Fibroblast of peridontal ligament (primary cell): ENCODE data around the gene AGPAT3.

Experiments used
- DNase-seq: peaks from one replicate; pipeline ENCODE4 v3.0.0-alpha.2; 2010; ENCODE audit errors: extremely low read depth

The AGPAT3 gene

DNA sequence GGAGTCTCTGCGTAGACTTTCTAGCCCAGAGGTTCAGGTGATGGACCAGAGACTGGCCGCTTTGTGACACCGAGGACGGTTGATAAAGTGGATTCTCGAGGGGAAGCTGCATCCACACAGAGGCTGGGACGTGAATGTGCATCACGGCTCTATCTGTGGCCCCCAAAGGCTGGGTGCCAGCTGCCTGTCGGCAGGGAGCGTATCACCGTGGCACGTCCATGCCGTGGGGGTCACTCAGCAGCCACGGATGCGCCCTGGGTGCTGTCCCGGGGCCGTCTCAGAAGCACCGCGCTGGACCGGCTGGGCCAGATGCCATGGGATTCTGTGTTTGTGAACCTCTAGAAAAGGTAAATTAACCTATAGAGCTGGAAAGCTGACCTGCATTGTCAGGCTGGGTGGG, 89.9 kb downstream of the AGPAT3 start:
- no peak for DNase-seq

- no peak for DNase-seq
Measured at GRCh38 chr21:43956019-43956669, 91.1 kb downstream of the AGPAT3 start.

DNA sequence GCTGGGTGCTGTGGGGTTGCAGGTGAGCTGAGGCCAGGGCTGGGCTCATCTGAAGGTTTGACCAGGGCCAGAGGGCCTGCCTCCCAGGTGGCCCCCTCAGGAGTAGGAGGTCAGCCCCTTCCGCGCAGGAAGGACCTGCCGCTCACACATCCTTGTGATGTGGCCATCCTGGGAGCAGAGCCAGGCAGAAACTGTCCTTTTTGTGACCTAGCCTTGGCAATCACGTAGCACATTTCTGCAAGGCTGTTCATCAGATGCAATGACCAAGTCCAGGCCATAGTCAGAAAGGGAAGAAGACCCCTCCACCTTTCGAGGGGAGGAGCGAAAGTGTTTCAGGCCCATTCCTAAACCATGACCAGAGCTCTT, 91.6 kb downstream of the AGPAT3 start:
- no peak for DNase-seq

GRCh38 chr21:43957128-43957571, 92.1 kb downstream of the AGPAT3 start:
- no peak for DNase-seq

DNA sequence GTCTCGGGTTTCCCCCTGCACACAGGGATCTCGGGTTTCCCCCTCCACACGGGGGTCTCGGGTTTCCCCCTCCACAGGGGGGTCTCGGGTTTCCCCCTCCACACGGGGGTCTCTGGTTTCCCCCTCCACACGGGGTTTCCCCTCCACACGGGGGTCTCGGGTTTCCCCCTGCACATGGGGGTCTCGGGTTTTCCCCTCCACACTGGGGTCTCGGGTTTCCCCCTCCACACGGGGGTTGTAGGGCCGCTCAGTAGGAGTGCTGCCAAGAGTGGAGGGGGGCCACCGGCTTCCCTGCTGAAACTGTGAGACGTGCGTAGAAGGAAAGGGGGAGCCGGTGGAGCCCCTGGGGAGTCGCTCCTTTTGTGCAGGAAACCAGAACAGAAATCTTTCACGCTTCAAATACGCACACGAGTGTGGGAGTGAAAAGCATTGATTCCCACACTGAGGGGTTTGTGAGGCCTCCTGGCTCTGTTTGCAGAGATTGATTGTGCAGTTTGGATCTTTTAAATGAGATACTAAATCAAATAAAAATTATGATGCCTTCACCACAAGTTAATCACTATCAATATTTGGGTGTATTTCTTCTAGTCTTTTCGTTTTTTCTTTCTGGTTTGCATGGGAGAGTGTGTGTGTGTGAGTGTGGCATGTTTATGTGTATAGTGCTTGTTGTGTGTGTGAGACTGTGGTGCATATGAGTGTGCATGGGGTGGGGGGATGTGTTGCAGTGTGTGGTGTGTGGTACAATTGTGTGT, 92.8 kb downstream of the AGPAT3 start:
- no peak for DNase-seq

DNA sequence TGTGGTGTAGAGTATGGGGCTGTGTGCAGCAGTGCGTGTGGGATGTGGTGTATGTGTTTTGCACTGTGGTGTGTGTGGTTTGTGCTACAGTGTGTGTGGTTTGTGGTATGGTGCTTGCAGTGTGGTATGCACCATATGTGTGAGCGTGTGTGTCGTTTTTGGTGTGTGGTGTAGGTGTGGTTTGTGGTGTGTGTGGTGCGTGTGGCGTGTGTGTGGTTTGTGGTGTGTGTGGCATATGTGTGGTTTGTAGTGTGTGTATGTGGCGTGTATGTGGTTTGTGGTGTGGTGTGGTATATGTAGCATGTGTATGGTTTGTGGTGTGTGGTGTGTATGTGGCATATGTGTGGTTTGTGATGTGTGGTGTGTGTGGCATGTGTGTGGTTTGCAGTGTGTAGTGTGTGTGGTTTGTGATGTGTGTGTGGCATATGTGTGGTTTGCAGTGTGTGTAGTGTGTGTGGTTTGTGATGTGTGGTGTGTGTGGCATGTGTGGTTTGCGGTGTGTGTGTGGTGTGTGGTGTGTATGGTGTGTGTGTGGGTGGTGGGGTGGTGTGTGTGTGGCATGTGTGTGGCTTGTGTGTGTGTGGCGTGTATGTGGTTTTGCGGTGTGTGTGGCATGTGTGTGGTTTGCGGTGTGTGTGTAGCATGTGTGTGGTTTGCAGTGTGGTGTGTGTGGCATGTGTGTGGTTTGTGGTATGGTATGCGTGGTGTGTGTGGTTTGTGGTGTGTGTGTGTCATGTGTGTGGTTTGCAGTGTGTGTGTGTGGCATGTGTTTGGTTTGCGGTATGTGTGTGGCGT, 93.5 kb downstream of the AGPAT3 start:
- DNase-seq: no peak

DNA sequence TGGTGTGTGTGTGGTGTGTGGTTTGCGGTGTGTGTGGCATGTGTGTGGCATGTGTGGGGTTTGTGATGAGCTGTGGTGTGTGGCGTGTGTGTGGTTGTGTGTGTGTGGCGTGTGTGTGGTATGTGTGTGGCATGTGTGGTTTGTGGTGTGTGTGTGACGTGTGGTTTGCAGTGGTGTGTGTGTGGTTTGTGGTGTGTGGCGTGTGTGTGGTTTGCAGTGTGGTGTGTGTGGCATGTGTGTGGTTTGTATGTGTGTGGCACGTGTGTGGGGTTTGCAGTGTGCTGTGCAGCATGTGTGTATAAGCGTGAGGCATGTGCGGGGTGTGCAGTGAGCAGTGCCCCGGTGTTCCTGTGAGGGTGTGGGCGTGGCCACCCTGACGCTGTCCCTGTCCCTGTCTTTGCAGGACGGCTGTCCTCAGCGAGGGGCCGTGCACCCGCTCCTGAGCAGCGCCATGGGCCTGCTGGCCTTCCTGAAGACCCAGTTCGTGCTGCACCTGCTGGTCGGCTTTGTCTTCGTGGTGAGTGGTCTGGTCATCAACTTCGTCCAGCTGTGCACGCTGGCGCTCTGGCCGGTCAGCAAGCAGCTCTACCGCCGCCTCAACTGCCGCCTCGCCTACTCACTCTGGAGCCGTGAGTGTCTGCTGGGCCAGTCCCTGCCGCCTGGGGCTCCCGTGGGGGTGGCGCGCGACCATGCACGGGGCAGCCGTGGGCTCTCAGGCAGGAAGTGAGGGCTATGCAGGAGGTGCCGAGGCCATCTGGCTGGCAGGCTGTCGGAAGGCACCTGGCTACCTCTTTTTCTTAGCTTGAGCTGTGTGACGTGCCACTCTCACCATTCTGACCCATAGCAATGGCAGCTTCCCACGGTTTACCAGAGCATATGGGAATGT, 94.5 kb downstream of the AGPAT3 start:
- DNase-seq: no peak

GRCh38 chr21:43961382-43961909, 96.4 kb downstream of the AGPAT3 start:
- no peak for DNase-seq

DNA sequence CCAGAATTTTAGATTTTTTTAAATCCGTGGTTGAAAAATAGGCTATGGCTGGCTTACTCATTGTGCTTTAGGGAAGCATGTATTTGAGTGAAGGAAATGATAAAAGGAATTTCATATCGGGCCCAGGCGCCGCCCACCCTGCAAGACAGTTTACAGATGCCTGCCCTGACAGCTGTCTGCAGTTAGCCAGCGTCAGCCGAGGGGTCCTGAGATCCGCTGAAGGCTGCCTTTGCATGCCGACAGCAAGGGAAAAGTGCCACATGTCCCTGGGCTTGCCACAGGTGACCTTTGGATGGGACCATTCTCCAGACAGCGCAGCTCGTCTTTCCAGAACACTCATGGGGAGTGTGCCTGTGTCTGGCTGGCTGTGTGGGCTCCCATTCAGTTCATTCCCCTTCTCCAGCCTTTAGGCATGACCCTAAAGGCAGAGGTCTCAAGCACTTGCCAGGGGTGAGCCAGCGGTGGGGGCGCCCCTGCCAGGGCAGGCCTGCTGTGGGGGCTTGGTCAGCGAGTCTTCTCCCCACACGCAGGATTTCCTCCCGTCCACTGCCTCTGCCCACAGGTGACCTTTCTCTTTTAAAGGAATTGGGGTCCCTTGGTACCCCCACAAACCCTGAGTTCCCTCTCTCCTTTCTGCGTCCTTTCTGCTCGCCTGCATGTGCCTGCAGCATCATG, 101.0 kb downstream of the AGPAT3 start:
- no peak for DNase-seq

- DNase-seq: no peak
Measured at GRCh38 chr21:43966946-43967512, 102.0 kb downstream of the AGPAT3 start.

- no peak for DNase-seq
Measured at GRCh38 chr21:43967981-43968380, 103.0 kb downstream of the AGPAT3 start.

GRCh38 chr21:43968410-43969114, 103.5 kb downstream of the AGPAT3 start:
- DNase-seq: no peak

DNA sequence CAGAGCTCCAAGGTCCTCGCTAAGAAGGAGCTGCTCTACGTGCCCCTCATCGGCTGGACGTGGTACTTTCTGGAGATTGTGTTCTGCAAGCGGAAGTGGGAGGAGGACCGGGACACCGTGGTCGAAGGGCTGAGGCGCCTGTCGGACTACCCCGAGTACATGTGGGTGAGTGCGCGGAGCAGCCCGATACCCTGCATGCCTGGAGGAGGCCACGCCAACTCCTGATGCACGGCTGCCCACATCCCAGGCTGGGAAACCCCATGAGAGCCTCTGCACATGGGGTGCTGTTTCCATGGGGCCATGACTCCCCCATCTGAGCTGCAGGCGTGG, 104.1 kb downstream of the AGPAT3 start:
- no peak for DNase-seq

DNA sequence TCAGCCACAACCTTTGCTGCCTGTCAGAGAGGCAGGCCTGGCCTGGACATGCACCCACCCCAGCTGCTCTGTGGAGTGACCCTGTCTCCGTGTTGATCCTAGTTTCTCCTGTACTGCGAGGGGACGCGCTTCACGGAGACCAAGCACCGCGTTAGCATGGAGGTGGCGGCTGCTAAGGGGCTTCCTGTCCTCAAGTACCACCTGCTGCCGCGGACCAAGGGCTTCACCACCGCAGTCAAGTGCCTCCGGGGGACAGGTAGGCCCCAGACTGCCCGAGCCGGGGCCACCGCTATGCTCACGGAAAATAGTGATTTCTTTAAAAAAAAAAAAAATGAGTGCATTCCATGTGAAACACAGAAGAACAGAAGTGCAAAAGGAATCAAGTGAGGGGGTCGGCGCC, 105.5 kb downstream of the AGPAT3 start:
- DNase-seq: no peak

- no peak for DNase-seq
Measured at GRCh38 chr21:43971201-43971991, 106.4 kb downstream of the AGPAT3 start.

- no peak for DNase-seq
Measured at GRCh38 chr21:43971992-43972255, 106.9 kb downstream of the AGPAT3 start.

DNA sequence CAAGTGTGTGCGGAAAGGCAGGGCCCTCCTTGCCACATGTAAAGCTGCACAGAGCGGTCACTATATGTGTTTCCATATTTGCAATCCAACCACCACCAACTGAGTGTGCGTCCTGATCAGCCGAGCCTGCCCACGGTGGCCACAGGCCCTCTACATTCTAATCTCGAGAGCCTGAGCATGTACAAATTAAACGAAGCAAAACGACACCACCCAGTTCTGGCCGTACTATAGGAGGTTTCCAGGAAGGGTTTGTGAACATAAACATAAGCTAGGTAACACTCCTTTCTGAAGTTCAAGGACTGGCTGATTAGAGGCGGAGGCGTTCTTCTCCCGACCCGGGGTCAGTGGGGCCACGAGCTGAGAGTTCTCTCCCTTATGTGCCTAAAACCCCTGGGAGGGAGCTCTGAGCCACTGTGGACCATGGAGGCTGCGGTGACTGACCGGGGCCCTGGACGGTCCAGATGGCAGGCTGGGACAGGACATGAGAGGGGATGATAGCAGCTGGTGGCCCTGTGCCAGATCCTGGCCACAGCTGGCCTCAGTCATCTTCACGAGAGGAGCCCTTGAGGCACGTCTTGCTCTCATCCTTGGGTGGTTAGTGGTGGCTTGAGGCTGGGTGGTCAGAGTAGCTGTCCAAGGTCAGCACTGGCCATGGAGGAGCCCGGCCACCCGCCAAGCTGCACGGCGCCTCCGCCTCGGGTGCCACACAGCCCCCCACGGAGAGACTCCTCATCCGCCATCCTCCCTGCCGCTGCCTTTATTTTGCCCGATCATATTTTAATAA, 108.0 kb downstream of the AGPAT3 start:
- no peak for DNase-seq

DNA sequence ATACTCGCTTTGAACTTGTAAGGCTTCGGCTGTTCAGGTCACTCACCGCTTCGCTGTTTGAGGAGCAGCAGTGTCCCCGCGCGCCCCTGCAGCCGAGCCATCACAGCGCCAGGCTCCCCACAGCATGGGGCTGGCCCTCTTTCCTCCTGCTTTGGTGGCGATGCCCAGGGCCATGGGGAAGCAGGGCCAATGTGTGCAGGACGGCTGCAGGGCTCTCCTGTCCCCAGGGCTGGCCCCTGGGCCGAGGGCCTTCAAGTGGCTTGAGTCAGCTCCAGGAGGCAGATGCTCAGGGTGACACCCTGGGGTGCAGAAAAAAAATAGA, 108.6 kb downstream of the AGPAT3 start:
- no peak for DNase-seq
